Activated CD4-positive, alpha-beta T cell treated with anti-CD3 and anti-CD28 coated beads for 36 hours (primary cell): Measurements from ENCODE around the gene KMO. TPM values are rescaled to one million over a fixed set of nuclear protein-coding genes. Genes with fewer than 3 reads are reported as not detected.

Experiments used
- total RNA-seq, 2 experiments: library from RNA; stranded (reverse); gene quantifications; one replicate each; pipeline ENCODE4 v1.2.3, GENCODE V29; 2021

Gene KMO
- total RNA-seq, 2 experiments from 2014 or later = 0.33 TPM; not detected in 1

Other genes starting within 250 kb of the KMO start
- gene RGS7, start 175.2 kb upstream of the KMO start, total RNA-seq = not detected
- 10 to 100 TPM; 80.2 to 94.3 TPM for gene FH, start 12.6 kb upstream of the KMO start, total RNA-seq
- gene CHML, start 108.0 kb downstream of the KMO start, total RNA-seq = 10 to 100 TPM; 13.4 to 16.5 TPM
- gene OPN3, start 108.0 kb downstream of the KMO start, total RNA-seq = 10 to 100 TPM; 10.8 to 12.2 TPM
- gene WDR64, start 119.9 kb downstream of the KMO start, total RNA-seq = not detected